ENCODE data around the gene RALA.

The RALA gene

DNA sequence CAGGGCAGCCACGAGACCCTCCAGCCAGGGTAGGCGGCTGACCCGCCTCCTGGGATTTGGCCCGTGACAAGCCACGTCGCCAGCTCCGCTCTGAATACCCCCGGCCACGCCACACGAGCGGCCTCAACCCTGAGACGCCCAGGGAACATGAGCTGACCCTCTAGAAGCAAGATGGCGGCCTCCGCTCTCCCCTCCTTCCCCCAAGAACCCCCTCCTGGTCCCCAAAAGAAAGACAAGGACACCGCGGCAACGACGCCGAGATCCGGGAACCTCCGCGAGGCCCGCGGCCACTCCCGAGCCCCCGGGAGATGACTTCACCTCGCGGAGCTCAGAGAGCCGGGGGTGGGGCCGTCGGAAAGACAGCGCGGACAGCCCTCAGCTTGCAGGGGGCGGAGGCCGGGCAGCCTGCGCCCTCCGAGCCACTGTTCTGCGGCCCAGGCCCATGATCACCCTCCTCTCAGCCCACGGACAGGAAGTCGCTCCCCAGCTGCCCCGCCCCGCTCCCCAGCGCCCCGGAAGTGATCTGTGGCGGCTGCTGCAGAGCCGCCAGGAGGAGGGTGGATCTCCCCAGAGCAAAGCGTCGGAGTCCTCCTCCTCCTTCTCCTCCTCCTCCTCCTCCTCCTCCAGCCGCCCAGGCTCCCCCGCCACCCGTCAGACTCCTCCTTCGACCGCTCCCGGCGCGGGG lies at the start of gene RALA:
Gene RALA (plus strand): TSS at position 526 of the 685 bp plus-strand sequence. CDS start 63,096 bp downstream, outside the sequence.
- DNase-seq (ENCODE audit: low read depth): peak; percentile 75

DNA sequence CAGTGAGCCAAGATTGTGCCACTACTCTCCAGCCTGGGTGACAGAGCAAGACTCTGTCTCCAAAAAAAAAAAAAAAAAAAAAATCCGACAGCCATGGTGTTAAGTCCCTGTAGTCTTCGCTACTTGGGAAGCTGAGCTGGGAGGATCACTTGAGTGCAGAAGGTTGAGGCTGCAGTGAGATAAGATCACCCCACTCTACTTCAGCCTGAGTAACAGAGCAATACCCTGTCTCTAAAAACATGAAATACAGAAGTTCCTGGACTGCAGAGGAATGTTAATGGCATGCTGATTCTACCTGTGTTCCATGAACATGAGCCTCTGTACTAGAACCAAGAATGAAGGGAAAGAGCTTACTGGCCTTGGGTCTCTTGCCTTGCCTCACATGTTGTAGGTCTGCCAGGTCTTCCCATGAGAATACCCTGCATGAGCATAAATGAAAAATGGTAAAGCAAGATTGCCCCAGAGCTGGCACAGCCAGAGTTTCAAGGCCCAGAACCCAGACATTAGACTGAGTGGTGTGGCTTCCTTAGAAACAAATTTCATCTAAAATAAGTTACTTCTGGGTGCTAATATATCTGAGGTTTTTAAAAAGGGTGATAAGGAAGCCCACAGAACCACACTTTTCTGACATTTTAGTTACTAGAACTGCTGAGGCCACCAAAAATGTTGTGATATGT lies 48.6 kb upstream of the RALA start:
- DNase-seq (ENCODE audit: low read depth): no peak

- DNase-seq (ENCODE audit: low read depth): no peak
These were observed 46.0 kb upstream of the RALA start for GRCh38 chr7:39577229-39577874.

- no peak for DNase-seq (ENCODE audit: low read depth)
These were observed 43.1 kb upstream of the RALA start for GRCh38 chr7:39580149-39580874.

GRCh38 chr7:39582536-39582935 lies 40.8 kb upstream of the RALA start:
- DNase-seq (ENCODE audit: low read depth): no peak

GRCh38 chr7:39583539-39583938 lies 39.8 kb upstream of the RALA start:
- no peak for DNase-seq (ENCODE audit: low read depth)

- DNase-seq (ENCODE audit: low read depth): no peak
These were observed 36.0 kb upstream of the RALA start for GRCh38 chr7:39587393-39587792.

DNA sequence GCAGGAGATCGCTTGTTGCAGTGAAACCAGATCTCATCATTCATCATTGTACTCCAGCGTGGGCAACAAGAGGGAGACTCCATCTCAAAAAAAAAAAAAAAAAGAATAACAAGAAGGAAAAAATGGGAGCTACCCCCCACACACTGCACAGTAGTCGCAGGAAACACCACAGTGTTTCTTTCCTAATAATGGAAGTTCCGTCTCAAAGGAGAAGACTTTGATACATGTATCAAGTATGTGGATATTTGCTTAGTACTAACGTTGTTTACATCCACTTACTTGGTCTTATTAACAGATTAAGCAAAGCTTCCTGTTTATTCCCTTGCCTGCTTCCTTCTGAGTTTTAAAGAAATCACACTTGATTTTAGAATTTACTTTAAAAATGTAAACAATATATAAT lies 35.0 kb upstream of the RALA start:
- DNase-seq (ENCODE audit: low read depth): no peak

DNA sequence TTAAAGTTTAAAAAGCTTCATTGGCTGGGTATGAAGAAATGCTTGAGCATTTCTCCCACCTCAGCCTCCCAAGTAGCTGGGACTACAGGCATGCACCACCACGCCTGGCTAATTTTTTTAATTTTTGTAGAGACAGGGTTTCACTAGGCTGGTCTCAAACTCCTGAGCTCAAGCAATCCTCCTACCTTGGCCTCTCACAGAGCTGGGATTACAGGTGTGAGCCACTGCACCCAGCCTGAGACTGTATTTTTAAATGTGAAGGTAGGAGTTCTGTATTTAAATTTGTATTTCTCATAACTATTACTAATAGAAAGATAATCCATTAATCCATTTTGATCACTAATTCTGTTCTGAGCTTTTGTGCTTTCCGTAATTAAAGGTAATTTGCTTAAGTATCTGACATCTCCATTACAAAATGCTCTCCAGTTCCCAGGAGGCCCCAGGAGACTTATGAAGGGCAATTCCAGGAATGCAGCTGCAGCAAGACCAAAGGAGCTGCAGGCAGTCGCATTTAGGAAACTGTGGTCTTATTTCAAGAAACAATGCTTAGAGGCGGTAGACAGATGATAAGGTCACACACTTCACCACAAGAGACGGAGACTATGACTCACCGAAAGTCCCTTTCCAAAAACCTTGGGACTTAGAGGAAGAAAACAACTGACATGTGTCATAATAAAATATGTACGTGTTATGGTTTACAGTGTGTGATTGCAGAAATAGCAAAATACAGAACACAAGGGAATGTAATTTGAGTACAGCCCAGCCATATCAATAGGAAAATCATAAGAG lies 33.9 kb upstream of the RALA start:
- no peak for DNase-seq (ENCODE audit: low read depth)

DNA sequence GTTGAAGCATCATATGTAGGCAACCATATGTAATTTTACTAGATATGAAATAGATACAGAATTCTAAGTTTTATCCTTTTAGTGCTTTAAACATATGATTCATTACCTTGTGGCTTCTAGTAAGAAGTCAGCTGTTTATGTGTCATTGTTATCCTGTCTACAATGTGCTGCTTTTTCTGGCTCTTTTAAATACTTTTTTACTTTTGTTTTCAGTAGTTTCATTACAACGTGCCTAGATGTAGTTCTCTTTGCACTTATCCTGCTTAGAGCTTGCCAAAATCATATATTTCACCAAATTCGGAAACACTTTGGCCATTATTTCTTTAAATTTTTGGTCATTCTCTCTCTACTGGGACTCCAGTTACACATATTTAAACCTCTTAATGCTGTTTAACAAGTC lies 30.8 kb upstream of the RALA start:
- DNase-seq (ENCODE audit: low read depth): no peak

GRCh38 chr7:39594988-39595620 lies 28.3 kb upstream of the RALA start:
- DNase-seq (ENCODE audit: low read depth): no peak

DNA sequence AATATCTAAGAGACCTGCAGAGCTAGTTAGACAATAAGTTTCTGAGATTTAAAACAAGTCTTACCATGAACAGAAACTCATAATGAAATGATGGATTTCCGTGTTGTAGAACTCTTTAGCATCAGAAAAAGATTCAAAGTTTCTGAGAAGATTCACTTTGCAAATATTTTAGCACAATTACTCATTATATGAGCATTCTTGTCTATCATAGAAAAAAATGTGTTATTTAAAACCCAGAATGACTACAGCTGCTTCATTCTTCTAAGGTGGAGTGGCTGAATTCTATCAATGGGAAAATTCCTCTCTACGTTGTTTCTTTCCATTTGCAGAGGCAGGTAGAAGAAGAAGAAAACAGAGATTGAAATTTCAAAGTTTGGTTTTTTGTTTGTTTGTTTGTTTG lies 21.0 kb upstream of the RALA start:
- no peak for DNase-seq (ENCODE audit: low read depth)

DNA sequence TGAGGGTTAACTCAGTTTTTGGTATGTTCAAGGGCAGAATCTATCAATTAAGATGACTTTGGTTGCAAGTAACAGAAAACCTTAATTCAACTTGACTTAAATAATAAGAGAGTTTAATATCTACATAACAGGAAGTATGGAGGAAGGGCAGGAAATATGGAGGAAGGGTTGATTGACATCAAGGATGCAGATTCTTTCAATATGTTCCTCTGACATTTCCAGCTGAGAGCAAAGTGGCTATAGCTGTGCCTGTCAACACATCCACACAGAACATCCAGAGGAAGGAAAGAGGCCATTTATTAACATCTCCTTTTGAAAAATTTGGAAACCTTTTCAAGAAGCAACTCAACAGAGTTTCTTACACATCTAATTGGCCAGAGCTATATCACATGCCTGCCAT lies 19.4 kb upstream of the RALA start:
- DNase-seq (ENCODE audit: low read depth): no peak

GRCh38 chr7:39605087-39605486 lies 18.3 kb upstream of the RALA start:
- no peak for DNase-seq (ENCODE audit: low read depth)

DNA sequence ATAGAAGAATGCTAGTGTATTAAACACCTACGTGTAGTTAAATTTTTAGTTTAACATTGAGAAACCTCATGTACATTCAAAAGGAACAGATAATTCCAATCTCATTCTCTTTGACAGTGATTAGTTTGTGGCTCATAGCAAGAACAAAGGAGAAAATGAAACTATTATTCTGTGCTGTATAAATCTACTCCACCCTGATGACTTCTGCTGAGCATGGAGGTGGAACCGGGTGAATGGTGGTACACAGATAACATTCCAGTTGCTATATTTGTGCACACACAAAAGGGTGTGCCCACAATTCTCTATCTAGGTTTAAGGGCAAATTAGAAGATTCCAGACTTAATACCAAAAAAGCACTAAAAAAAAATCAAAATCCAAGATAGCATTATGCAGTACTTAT lies 17.0 kb upstream of the RALA start:
- no peak for DNase-seq (ENCODE audit: low read depth)

GRCh38 chr7:39606941-39607340 lies 16.4 kb upstream of the RALA start:
- no peak for DNase-seq (ENCODE audit: low read depth)

- no peak for DNase-seq (ENCODE audit: low read depth)
These were observed 15.5 kb upstream of the RALA start for GRCh38 chr7:39607865-39608264.

DNA sequence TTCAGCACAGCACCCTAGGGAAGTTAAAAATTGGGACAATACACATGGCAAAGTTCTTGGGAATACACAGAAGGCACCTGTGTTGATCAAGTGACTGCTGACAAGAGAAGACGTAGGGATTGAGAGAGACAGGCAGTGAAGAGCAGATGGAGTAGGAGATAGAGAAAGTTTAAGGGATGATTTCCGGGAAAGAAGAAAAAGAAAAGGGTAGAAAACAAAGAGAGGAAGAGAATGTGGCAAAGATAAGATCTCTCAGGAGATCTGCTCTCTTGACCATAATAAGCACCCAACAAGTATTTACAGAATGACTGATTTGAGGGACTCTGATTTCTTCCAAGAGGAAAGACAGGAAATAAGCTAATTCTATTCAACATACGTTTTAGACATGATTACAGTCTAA lies 15.1 kb upstream of the RALA start:
- DNase-seq (ENCODE audit: low read depth): no peak

DNA sequence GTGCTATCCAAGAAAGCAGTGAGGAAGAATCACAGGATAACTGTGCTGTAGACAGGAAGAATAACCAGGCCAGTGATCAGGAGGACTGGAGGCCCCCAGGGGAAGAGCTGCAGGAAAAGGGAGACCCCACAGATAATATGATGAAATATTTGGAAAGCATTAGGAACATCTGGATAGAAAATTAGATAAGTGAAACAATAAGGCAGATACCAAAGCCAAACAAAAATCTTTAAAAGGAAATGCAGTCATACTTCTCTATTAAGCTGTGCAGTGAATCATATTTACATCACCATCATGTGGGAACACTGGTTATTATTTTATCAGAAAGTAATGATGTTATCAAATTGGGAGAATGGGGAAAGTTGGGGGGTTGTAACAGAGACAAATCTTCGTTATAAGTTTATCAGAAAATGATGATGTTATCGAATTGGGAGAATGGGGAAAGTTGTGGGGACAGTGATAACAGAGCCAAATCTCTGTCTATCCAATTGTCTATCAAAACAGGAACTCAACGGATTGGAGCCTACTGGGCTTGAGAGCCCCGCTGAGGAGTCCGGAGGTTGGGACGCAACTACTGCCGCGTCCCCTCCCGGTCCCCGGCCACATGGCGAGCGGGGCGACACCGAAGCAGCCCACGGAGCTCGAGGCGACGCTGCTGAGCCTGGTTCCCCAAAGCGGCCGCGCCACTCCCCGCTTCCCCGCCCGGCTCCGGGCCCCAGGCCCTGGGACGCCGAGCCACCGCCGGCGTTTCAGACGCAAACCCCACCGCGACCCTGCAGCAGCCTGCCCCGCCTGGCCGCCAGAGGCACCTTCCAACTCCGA lies 14.0 kb upstream of the RALA start:
- DNase-seq (ENCODE audit: low read depth): no peak

DNA sequence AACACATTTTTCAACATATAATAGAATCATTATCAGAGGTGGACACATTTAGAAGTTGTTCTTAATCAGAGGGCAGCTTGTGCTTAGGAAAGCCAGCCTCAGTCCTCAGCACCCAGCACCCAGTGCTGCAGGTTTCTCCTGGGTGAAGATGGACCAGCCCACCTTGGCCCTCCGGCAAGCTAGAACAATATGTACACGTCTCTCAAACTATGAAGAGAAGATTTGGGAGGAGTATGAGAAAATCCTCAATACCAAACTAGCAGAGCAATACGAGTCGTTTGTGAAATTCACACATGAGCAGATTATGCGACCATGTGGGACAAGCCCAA lies 13.5 kb upstream of the RALA start:
- no peak for DNase-seq (ENCODE audit: low read depth)

GRCh38 chr7:39613577-39613976 lies 9.8 kb upstream of the RALA start:
- no peak for DNase-seq (ENCODE audit: low read depth)
